K562 (cell line): ENCODE measurements around the gene SMC1A. TPM values are rescaled to one million over a fixed set of nuclear protein-coding genes. Genes with fewer than 3 reads are reported as not detected.

Experiments
- ATF1 ChIP-seq, 2 experiments: fragments of 450-650 bp in 1 of 2; IDR thresholded peaks; 2 replicates each; pipeline ENCODE4 v1.6.1; 2016; ENCODE audit warnings: missing compliant biosample characterization in 1 of 2, missing genetic modification characterization in 1 of 2
- BDP1 ChIP-seq: IDR thresholded peaks from 3 replicates; pipeline ENCODE4 v1.6.1; 2011; ENCODE audit not compliant: insufficient read length, insufficient read depth
- CBFB ChIP-seq: sonication (generic); formaldehyde crosslinking; IDR thresholded peaks from 2 replicates; pipeline ENCODE4 v1.4.0; 2020; ENCODE audit warnings: mild to moderate bottlenecking, missing genetic modification reagents
- ETV6 ChIP-seq, 3 experiments: fragments of 150-350 bp in 1 of 3; sonication (generic) in 1 of 3; formaldehyde crosslinking in 1 of 3; IDR thresholded peaks; 2 replicates each; pipeline versions ENCODE4 v1.6.1 to v1.8.0; 2014 to 2022; ENCODE audit warnings: borderline replicate concordance in 2 of 3, low read depth in 2 of 3, antibody characterized with exemption in 1 of 3, low read length in 1 of 3, mild to moderate bottlenecking in 1 of 3, missing genetic modification reagents in 1 of 3
- FOXA3 ChIP-seq, 2 experiments: fragments of 450-650 bp in 1 of 2; sonication (generic) in 1 of 2; formaldehyde crosslinking; IDR thresholded peaks in 1 of 2; conservative IDR thresholded peaks in 1 of 2; 2 replicates each; pipeline versions ENCODE4 v1.4.0 to v1.8.0; 2020 to 2022; ENCODE audit warnings: mild to moderate bottlenecking in 2 of 2, missing genetic modification reagents in 1 of 2
- GTF2F1 ChIP-seq: IDR thresholded peaks from 2 replicates; pipeline ENCODE4 v1.6.1; 2011; ENCODE audit warnings: low read depth, low read length, improper control_type of control experiment
- ILF3 ChIP-seq: fragments of 450-650 bp; IDR thresholded peaks from 2 replicates; pipeline ENCODE4 v1.6.1; 2018; ENCODE audit warnings: antibody characterized with exemption, mild to moderate bottlenecking, moderate library complexity, borderline replicate concordance
- KHSRP ChIP-seq: fragments of 450-650 bp; IDR thresholded peaks from 2 replicates; pipeline ENCODE4 v1.6.1; 2017
- MCM7 ChIP-seq, 2 experiments: fragments of 450-650 bp; IDR thresholded peaks; 2 replicates each; pipeline ENCODE4 v1.6.1; 2016 to 2018
- MYC ChIP-seq, 2 experiments: fragments of 250-450 bp in 1 of 2; sonication (Bioruptor Pico) in 1 of 2; IDR thresholded peaks; 2 replicates each; pipeline versions ENCODE4 v1.5.1 to v1.6.1; 2012 to 2021; ENCODE audit warnings: low read depth in 2 of 2, borderline replicate concordance in 1 of 2, improper control_type of control experiment in 1 of 2, low read length in 1 of 2, mild to moderate bottlenecking in 1 of 2, moderate library complexity in 1 of 2
- PHF21A ChIP-seq: fragments of 450-650 bp; IDR thresholded peaks from 2 replicates; pipeline ENCODE4 v1.6.1; 2017; ENCODE audit warnings: low read depth, borderline replicate concordance
- PTTG1 ChIP-seq: fragments of 450-650 bp; IDR thresholded peaks from 2 replicates; pipeline ENCODE4 v1.6.1; 2016; ENCODE audit warnings: low read depth, mild to moderate bottlenecking, missing genetic modification characterization, missing compliant biosample characterization
- RUNX1 ChIP-seq: sonication (generic); IDR thresholded peaks from 2 replicates; pipeline ENCODE4 v1.6.1; 2016; ENCODE audit warnings: antibody characterized with exemption, low read depth
- SIN3B ChIP-seq: fragments of 450-650 bp; IDR thresholded peaks from 2 replicates; pipeline ENCODE4 v1.6.1; 2017; ENCODE audit warnings: low read depth, mild to moderate bottlenecking, moderate library complexity
- SOX6 ChIP-seq: fragments of 450-650 bp; IDR thresholded peaks from 2 replicates; pipeline ENCODE4 v1.6.1; 2014; ENCODE audit warnings: mild to moderate bottlenecking
- YBX1 ChIP-seq: fragments of 450-650 bp; IDR thresholded peaks from 2 replicates; pipeline ENCODE4 v1.7.1; 2016; ENCODE audit warnings: mild to moderate bottlenecking
- ZNF217 ChIP-seq: sonication (generic); formaldehyde crosslinking; IDR thresholded peaks from 2 replicates; pipeline ENCODE4 v1.8.0; 2022; ENCODE audit warnings: mild to moderate bottlenecking, missing genetic modification reagents
- ZNF696 ChIP-seq: fragments of 250-450 bp; sonication (Bioruptor Pico); conservative IDR thresholded peaks from 2 replicates; pipeline ENCODE4 v1.4.0; 2020; ENCODE audit warnings: mild to moderate bottlenecking, moderate library complexity
- polyA plus RNA-seq, 8 experiments: library from polyadenylated mRNA; depleted of rRNA in 4 of 8; stranded (reverse) in 5 of 8; unstranded in 3 of 8; fragments of >200 nt; fragmentation: Nextera tagmentation in 2 of 8; fragmentation: Illumina TruSeq in 1 of 8; extraction: Ambion mirVana in 2 of 8; extraction: Trizol in 1 of 8; gene quantifications; 2 replicates each; pipeline versions ENCODE4 v1.2.1 to v1.2.3, GENCODE V29; 2011 to 2014; ENCODE audit warnings: inconsistent platforms in 1 of 8, missing spikeins in 1 of 8
- total RNA-seq, 7 experiments: library from RNA; depleted of rRNA in 6 of 7; stranded (reverse); fragments of >200 nt in 6 of 7; fragmentation: Illumina TruSeq in 2 of 7; extraction: Trizol in 2 of 7; gene quantifications; 2 replicates each; pipeline versions ENCODE4 v1.2.1 to v1.2.3, GENCODE V29; 2011 to 2021; ENCODE audit warnings: low replicate concordance in 1 of 7
- TF ChIP-seq, protein P1 (sequence below), 2 experiments: fragments of 450-650 bp in 1 of 2; IDR thresholded peaks; 2 replicates each; pipeline ENCODE4 v1.6.1; 2011 to 2017; ENCODE audit warnings: low read depth in 2 of 2, antibody characterized with exemption in 1 of 2, borderline replicate concordance in 1 of 2, low read length in 1 of 2, mild to moderate bottlenecking in 1 of 2, mixed read lengths in 1 of 2; ENCODE audit not compliant: control insufficient read depth in 1 of 2
- TF ChIP-seq, protein P2 (sequence below): fragments of 450-650 bp; formaldehyde crosslinking; IDR thresholded peaks from 2 replicates; pipeline ENCODE4 v1.4.0; 2022; ENCODE audit warnings: mild to moderate bottlenecking, moderate library complexity
- TF ChIP-seq, protein P3 (sequence below): fragments of 450-650 bp; IDR thresholded peaks from 2 replicates; pipeline ENCODE4 v1.7.1; 2018; ENCODE audit warnings: mild to moderate bottlenecking, low read depth; ENCODE audit not compliant: partially characterized antibody

The SMC1A gene
- total and polyA plus RNA-seq, 9 of the 15 experiments (the other 6 are each of a cell fraction or from before 2014, with no cell fraction given), result 28.5 to 126 (median 71.2) TPM

DNA sequence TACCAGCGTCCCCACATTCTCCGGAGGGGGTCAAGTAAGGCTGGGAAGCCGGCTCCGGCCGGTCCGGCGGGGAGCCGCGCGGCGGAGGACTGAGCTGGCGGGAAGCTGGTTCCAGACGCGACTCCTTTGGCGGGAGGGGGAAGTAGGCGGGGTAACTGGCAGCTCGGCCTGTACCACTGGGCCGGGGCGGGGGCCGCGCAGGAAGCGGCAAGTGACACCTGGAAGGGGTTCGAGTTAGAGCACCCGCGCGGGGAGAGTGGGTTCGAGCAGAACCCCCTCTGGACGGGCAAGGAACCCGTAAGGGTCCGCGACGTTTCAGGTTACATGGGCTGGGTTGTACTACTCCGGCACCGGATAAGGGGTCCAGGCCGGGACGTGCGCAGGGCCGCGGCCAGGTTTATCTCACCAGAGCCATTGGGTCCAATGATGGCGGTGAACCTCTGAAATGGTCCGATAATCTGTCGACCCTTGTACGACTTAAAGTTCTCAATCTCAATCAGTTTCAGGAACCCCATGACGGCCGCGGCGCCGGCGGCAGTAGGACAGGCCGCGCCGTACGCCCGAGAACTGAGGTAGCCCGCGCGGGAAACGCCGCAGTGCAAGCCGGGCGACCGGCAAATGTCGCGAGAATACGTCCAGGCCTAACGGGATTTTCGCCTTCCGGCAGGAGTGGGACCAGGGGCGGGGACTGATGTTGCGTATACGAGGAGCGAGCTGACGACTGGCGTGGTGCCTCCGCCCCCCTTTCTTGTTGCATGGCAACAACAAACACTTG lies at the start of gene SMC1A (continued):
- TF ChIP-seq ZNF217 (CRISPR knock-in tag) (no peak), ILF3 (no peak), KHSRP (no peak), ETV6 (IDR thresholded peaks at IDR 0.05; ENCODE audit: borderline replicate concordance in 1 of 2, low read depth in 2 of 2, low read length in 1 of 2) (no peak), ETV6 (CRISPR knock-in tag; IDR thresholded peaks at IDR 0.05; ENCODE audit: borderline replicate concordance) (no peak), MCM7 (IDR thresholded peaks at IDR 0.05) (no peak), BDP1 (no peak), PTTG1 (no peak), FOXA3 (CRISPR knock-in tag; conservative IDR thresholded peaks at IDR 0.05 in 1 of 2, IDR thresholded peaks at IDR 0.05 in 1 of 2) (no peak), RUNX1 (no peak), SOX6 (no peak), SIN3B (peak; percentile 64; the same call in 1 of the 2 replicates), ZNF696 (CRISPR knock-in tag) (no peak), MYC (IDR thresholded peaks at IDR 0.05; ENCODE audit: low read depth, low read length) (peak; percentile 29; the same call in 1 of the 2 replicates), MYC (CRISPR knock-in tag; IDR thresholded peaks at IDR 0.05; ENCODE audit: borderline replicate concordance, low read depth) (peak; percentile 82; the same call in 1 of the 2 replicates), YBX1 (no peak), CBFB (no peak), PHF21A (no peak), ATF1 (CRISPR knock-in tag; IDR thresholded peaks at IDR 0.05) (no peak), ATF1 (tag; IDR thresholded peaks at IDR 0.05) (peak; percentile 76), GTF2F1 (peak; percentile 53; the same call in 1 of the 2 replicates)
- TF ChIP-seq, protein P1, sequence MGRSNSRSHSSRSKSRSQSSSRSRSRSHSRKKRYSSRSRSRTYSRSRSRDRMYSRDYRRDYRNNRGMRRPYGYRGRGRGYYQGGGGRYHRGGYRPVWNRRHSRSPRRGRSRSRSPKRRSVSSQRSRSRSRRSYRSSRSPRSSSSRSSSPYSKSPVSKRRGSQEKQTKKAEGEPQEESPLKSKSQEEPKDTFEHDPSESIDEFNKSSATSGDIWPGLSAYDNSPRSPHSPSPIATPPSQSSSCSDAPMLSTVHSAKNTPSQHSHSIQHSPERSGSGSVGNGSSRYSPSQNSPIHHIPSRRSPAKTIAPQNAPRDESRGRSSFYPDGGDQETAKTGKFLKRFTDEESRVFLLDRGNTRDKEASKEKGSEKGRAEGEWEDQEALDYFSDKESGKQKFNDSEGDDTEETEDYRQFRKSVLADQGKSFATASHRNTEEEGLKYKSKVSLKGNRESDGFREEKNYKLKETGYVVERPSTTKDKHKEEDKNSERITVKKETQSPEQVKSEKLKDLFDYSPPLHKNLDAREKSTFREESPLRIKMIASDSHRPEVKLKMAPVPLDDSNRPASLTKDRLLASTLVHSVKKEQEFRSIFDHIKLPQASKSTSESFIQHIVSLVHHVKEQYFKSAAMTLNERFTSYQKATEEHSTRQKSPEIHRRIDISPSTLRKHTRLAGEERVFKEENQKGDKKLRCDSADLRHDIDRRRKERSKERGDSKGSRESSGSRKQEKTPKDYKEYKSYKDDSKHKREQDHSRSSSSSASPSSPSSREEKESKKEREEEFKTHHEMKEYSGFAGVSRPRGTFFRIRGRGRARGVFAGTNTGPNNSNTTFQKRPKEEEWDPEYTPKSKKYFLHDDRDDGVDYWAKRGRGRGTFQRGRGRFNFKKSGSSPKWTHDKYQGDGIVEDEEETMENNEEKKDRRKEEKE (IDR thresholded peaks at IDR 0.05; ENCODE audit: borderline replicate concordance in 1 of 2, control insufficient read depth in 1 of 2, low read depth in 2 of 2, low read length in 1 of 2), result peak in 1 of 2 experiments; percentile 72; a peak in 1 of 4 replicates
- TF ChIP-seq, protein P2, sequence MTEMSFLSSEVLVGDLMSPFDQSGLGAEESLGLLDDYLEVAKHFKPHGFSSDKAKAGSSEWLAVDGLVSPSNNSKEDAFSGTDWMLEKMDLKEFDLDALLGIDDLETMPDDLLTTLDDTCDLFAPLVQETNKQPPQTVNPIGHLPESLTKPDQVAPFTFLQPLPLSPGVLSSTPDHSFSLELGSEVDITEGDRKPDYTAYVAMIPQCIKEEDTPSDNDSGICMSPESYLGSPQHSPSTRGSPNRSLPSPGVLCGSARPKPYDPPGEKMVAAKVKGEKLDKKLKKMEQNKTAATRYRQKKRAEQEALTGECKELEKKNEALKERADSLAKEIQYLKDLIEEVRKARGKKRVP (CRISPR knock-in tag), result no peak
- TF ChIP-seq, protein P3, sequence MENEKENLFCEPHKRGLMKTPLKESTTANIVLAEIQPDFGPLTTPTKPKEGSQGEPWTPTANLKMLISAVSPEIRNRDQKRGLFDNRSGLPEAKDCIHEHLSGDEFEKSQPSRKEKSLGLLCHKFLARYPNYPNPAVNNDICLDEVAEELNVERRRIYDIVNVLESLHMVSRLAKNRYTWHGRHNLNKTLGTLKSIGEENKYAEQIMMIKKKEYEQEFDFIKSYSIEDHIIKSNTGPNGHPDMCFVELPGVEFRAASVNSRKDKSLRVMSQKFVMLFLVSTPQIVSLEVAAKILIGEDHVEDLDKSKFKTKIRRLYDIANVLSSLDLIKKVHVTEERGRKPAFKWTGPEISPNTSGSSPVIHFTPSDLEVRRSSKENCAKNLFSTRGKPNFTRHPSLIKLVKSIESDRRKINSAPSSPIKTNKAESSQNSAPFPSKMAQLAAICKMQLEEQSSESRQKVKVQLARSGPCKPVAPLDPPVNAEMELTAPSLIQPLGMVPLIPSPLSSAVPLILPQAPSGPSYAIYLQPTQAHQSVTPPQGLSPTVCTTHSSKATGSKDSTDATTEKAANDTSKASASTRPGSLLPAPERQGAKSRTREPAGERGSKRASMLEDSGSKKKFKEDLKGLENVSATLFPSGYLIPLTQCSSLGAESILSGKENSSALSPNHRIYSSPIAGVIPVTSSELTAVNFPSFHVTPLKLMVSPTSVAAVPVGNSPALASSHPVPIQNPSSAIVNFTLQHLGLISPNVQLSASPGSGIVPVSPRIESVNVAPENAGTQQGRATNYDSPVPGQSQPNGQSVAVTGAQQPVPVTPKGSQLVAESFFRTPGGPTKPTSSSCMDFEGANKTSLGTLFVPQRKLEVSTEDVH, result peak; percentile 89
